Astrocyte of the cerebellum (primary cell): ENCODE results near the gene TYW1B.
"Not testable (repeated sequence)": the region's sequence is repeated elsewhere in the genome, so short reads cannot be mapped to it uniquely, and the experiment has no call there.

Experiments
- DNase-seq: peaks from one replicate; pipeline ENCODE4 v3.0.0-alpha.2; 2011; ENCODE audit warnings: low read depth
- H3K4me3 ChIP-seq: 2 replicates; pipeline ENCODE4 v1.5.1; 2011; ENCODE audit warnings: mild to moderate bottlenecking, low read depth, low read length, moderate library complexity
- in situ Hi-C: cut with HindIII; loops from 2 replicates; pipeline ENCODE4 v1.10.0; 2017; ENCODE audit warnings: low sequenced_read_pairs
- TF ChIP-seq, protein P1 (sequence below): IDR thresholded peaks from 2 replicates; pipeline ENCODE4 v1.5.1; 2012; ENCODE audit warnings: low read length, low read depth, moderate library complexity, mild to moderate bottlenecking; ENCODE audit errors: missing control alignments

TYW1B gene

DNA sequence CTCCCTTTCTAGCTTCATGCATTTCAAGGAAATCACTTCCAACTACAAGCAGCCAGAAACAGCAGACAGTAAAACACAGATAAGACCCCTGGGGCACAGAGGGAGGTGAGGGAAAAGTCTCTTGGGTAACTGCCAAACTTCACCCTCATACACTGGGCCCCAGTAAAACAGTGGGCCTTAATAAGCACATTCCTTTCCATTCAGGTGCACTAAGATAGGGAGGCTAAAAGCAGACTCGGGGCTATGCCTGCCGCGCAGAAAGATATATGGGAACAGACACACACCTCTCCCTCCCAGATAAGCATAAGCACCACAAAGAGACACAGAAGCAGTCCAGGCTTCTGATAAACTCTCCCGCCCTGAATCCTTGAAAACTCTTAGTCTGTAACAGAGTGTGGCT, 117.0 kb downstream of the TYW1B start:
- DNase-seq = no peak
- in situ Hi-C loops = no loop called here
- no peak overlapping the region for H3K4me3 ChIP-seq
- TF ChIP-seq, protein P1, sequence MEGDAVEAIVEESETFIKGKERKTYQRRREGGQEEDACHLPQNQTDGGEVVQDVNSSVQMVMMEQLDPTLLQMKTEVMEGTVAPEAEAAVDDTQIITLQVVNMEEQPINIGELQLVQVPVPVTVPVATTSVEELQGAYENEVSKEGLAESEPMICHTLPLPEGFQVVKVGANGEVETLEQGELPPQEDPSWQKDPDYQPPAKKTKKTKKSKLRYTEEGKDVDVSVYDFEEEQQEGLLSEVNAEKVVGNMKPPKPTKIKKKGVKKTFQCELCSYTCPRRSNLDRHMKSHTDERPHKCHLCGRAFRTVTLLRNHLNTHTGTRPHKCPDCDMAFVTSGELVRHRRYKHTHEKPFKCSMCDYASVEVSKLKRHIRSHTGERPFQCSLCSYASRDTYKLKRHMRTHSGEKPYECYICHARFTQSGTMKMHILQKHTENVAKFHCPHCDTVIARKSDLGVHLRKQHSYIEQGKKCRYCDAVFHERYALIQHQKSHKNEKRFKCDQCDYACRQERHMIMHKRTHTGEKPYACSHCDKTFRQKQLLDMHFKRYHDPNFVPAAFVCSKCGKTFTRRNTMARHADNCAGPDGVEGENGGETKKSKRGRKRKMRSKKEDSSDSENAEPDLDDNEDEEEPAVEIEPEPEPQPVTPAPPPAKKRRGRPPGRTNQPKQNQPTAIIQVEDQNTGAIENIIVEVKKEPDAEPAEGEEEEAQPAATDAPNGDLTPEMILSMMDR = no peak

DNA sequence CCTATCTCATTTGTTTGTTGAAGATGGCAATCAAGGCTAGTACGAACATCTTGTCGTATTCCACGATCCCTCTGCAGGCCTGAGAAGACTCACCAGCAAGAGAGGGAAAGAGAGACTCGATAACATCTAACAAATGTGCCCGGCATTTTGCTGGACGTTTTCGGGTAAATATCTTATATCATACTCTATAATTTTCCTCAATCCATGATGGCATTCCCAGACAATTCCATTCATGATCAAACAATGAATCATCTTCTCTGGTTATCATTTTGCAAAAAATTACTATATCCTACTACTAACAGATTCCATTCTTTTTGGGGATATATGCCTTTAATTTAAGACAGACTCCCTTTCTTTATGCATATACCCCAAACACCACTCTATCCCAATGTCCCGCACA, 118.1 kb downstream of the TYW1B start:
- TF ChIP-seq, protein P1 = no peak
- in situ Hi-C loops = no loop called here
- DNase-seq = no peak
- no peak overlapping the region for H3K4me3 ChIP-seq

DNA sequence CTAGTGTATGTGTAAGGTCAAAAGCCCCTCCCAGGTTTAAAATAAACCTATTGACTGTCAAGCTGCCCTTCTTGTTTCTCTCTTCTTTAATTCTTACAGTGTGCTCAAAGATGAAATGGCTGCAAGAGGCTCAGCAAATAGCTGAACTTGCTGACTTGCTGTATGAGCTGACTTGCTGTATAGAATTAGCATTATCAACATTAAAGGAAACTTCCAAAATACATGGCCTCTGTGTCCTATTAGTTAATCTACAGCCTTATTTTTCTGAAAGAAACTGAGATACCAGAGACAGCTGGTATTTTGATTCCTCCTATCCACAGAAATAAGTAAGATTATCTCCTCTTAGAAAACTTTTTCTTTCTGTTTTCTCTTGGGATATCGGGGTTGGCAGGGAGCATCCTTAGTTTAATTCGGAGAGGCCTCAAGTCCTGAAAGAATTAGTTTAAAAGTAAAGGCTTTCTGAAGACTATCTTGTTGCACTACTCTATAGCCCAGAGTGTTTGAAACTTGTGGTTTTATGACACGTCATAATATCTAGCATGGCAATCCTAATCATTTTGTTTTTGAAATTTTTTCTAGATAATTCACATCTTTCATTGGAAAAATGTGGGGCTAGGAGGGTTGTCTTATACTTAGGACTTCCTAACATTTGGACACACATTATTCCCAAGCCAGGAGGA, 119.5 kb downstream of the TYW1B start:
- DNase-seq, H3K4me3 ChIP-seq, in situ Hi-C loops: not testable (repeated sequence)

DNA sequence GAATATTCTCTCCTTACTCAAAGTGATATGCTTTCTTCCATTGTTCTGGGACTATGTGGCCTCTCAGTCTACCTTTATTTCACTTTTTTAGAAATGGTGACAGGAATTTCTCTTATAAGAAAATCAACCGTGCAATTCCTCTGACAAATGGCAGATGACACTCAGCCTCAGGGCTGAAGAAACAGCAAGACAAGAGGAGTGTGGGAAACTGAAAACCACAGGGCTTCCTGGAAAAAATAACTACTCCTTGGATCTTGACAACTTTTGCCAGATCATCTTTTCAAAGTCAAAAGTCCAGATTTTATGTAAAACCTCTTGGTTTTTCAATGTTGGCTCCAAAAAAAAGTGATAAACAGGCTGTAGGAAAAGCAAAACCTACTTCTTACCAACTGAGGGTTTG, 121.5 kb downstream of the TYW1B start:
- no peak for DNase-seq
- TF ChIP-seq, protein P1 = no peak
- in situ Hi-C loops = no loop called here
- H3K4me3 ChIP-seq = no peak overlapping the region

DNA sequence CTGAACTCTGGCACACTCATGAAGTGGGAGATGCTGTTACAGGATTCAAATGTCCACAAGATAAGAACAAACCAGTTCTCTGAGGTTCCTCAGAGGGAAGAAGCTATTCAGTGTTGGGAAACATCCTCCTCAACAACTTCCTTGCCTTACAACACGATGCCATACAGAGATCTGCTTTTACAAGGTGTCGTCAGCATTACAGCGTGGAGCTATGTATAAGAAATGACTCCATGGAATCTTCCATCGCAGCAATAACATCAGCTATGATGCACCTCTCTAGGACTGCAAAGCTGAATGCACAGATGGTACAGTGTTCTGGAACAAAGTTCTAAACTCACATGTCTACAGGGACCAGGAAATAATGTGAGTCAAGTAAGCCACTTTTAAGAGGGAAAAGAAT, 122.3 kb downstream of the TYW1B start:
- in situ Hi-C loops, DNase-seq, H3K4me3 ChIP-seq: not testable (repeated sequence)

DNA sequence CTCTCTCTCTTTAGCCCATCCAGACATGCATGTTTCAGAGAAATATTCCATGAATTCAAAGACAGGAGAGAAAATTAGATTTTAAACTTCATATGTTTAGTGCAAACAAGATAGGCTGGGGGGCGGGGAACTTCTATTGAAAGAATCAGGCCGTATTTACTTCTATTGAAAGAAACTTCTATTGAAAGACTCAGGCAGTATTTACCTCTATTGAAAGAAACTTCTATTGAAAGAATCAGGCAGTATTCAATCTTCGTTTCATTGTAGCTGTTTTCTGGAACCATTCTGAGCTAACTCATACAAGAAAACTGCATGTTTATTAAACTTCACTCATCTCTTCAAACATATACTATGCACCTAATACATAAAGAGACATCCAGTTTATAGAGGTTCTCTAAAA, 123.1 kb downstream of the TYW1B start:
- H3K4me3 ChIP-seq = no peak overlapping the region
- TF ChIP-seq, protein P1 = no peak
- no peak for DNase-seq
- in situ Hi-C loops = no loop called here

DNA sequence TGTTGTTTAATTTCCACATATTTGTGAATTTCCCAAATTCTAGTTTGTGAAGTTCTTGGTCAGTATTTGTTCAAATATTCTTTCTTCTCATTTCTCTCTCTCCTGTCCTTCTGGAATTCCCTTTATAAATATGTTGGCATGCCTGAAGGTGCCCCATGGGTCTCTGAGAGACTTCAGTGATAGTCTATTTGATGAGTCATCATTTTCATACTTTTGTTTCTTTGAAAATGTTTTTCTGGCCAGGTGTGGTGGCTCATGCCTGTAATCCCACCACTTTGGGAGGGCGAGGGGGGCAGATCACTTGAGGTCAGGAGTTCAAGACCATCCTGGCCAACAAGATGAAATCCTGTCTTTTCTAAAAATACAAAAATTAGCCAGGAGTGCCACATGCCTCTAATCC, 127.5 kb downstream of the TYW1B start:
- DNase-seq, H3K4me3 ChIP-seq, in situ Hi-C loops: not testable (repeated sequence)

DNA sequence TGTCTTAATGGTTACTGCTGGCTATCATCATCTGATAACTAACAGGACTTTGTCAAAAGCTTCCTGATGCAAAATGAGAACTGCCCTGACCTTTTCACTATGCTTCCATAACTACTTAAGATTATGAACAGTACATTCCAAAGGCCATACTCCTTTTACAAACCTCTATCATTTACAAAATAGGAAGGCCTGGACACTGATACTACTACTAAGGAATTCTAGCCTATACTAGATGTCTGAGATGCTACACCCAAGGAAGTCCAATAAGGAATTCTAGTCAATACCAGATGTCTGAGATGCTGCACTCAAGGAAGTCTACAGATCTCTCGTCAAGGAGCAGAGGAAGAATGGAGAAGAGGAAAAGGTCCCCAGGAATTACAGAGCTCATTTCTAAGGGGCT, 130.9 kb downstream of the TYW1B start:
- DNase-seq, in situ Hi-C loops: not testable (repeated sequence)

DNA sequence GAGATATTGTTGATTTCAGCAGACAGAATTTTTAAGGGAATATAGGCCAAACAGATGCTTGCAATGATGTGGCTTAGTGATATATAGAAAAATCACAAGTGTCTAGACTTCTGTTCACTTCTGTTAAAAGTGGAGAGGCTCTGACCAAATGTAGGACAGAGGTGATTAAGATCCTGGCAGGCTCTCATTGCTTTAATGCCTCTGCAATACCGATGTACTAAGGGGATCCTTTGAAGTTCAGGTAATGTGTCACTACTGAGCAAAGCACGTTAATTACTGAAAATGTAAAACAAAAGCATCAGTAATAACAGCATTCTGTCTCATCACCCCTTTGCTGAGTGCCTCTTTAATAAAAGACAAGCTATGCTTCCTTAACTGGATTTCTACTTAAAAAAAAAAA, 131.4 kb downstream of the TYW1B start:
- H3K4me3 ChIP-seq, in situ Hi-C loops, DNase-seq: not testable (repeated sequence)

More for the DNA sequence above, 130.9 kb downstream of the TYW1B start:
- H3K4me3 ChIP-seq = not testable (repeated sequence)

DNA sequence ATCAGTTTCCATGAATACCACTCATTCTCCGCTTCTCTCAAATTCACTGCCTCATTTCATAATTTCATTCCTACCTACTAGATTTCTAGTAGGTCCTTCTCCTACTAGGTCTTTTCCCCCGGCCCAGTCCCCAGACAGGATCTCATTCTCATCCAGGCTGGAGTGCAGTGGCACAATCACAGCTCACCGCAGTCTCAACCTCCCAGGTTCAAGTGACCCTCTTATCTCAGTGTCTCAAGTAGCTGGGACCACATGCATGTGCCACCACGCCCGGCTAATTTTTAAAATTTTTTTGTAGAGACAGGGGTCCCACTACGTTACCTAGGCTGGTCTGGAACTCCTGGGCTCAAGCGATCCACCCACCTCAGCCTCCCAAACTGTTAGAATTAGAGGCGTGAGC, 132.5 kb downstream of the TYW1B start:
- in situ Hi-C loops, DNase-seq, H3K4me3 ChIP-seq: not testable (repeated sequence)

DNA sequence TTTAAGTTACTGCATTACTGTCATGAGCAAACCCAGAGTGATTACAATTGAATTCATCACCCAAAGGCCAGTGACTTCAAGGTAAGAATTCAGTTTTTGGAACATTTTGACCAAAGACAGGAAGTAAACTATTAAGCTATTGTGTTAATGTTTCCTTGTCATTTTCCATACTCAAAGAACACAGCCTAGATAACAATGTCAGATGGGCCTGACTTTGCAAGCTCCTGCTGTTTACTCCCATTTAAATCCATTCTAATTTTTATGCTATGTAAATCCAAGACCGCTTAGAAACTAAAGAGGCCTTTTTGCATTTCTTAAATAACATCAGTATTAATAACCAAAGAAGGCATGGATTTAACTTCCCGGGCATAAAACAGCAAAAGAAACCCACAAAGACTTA, 136.6 kb downstream of the TYW1B start:
- in situ Hi-C loops, H3K4me3 ChIP-seq, DNase-seq: not testable (repeated sequence)

DNA sequence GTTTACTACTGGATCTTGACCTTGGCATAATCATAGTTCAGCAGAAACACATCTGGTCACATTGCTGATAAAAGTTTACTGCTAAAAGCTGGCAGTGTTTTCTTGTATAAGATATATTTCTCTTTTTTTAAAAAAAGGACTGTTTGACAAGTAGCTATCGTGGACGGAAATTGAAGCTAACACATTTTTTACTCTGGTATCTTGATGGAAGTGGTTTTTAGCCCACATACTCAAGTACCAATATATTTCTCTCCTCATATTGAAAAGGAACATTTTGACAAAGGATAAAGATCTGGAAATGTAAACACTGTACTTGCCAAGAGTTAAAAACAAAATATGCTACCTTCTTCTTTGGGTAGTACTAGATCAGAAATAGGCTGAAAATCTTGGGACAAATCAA, 137.8 kb downstream of the TYW1B start:
- in situ Hi-C loops, DNase-seq, H3K4me3 ChIP-seq: not testable (repeated sequence)

DNA sequence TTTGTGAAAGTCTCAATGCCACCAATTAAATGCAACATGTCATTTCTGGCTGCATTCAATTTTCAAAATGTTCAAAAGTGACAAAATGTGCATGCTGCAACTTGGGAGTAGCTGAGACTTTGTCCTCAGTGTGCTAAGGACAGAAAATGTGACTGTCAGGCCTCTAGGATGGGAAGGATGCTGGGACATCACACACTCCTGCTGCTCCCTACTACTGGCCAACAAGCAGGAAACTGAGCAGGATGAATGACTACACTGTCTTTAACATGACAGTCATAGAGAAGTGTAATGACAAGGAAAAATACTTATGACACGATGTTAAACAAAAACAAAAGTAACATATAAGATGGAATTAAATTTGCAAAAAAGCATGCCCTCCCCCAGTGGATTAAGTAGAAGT, 138.7 kb downstream of the TYW1B start:
- H3K4me3 ChIP-seq, DNase-seq, in situ Hi-C loops: not testable (repeated sequence)

DNA sequence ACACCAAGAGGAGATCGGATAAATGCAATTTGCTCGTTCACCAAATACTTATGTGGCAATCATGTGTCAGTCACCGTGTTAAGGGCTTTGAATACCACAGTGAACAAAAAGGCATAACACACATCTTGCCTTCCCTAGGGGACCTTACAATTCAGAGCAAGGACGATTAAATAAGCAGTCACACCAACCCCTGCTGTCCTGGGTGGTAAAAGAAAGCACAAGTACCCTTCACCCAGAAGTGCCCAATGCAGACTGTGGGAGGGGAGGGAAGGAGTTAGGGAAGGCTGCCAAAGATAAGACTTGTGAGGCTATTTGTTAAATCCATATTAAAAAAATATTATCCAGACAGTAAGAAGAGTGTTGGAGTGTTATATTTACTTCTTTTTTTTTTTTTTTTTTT, 146.8 kb downstream of the TYW1B start:
- DNase-seq, in situ Hi-C loops, H3K4me3 ChIP-seq: not testable (repeated sequence)
